Measurements from ENCODE around the gene PGLYRP4.

The PGLYRP4 gene

DNA sequence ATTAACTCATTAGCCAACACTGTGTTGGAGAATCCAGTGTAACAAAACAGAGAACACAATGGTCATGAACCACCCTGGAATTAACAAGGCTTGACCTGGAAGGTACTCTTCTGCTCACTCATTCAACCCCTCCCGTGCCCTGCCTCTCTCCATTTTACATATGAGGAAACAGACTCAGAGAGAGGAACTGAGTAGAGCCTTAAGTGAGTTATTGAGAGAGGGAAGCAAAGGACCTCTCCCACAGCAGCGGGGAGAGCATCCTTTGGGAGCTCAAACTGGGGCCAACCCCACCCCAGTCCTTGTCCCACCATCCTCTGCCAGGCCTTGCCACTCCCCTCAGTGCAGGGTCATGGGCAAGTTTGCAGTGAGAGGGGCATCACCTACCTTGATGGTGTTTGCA lies 25.4 kb upstream of the PGLYRP4 start:
- no peak for DNase-seq

DNA sequence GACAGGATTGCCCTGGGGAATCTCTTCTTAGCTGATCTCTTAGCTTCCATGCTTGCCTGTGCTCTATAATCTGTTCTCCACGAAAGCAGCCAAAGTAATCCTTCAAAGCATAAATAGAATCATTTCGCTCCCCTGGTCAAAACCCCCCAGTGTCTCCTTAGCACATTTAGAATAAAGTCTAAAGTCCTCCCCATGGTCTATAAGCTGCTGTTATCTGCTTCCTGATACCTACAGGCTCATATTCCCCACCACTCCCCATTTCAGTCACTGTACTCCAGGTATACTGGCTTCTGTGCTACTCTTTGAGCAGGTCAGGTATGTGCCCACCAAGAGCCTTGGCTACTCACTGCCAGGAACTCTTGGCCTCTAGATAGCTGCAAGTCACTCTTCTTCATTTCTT lies 23.9 kb upstream of the PGLYRP4 start:
- DNase-seq: no peak

DNA sequence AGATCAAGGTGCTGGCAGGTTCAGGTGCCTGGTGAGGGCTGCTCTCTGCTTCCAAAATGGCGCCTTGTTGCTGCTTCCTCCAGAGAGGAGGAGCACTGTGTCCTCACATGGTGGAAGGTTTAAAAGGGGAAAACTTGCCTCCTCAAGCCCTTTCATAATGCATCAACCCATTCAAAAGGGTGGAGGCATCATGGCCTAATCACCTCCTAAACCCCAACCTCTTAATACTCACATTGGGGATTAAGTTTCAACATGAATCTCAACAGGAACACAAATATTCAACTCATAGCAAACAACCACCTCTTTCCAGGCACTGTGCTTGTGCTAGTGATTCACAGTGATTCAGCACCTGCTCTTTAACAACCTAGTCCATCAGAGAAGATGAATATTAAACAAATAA lies 22.6 kb upstream of the PGLYRP4 start:
- no peak for DNase-seq

DNA sequence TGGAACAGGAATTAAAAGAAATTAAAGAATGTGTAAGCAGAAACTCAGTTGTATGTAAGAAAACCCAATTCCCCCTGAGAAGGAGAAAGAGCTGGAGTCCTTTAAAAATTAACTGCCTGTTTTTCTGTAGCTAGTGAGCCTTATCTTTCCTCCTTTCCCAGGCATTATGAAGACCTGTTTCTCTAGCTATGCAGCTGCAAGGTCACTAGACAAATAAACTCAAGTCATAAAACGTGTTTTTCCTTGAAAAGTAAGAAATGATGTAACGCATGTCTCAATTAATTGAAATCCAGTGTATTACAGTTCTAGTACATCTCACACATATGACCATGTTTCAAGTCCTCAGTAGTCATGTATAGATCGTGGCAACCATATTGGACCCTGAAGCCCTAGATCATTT lies 21.5 kb upstream of the PGLYRP4 start:
- DNase-seq: no peak

DNA sequence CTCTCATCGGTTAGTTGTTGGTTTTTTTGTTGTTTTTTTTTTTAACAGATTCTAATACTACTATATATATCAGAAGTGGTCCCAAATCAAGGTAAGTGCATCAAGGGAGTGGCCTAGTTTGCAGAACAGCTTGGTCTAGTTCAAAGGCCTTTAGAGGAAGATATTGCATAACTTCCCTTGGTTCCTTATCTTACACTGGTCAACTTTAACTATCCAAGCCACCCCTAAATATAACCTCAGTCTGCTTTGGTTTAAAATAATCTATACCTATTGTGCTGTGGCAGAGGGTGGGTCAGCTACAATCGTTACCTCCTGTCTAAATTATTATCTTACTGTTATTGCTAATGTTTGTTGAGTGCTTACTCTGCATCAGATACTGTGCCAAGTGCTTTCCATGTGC lies 19.9 kb upstream of the PGLYRP4 start:
- DNase-seq: no peak

DNA sequence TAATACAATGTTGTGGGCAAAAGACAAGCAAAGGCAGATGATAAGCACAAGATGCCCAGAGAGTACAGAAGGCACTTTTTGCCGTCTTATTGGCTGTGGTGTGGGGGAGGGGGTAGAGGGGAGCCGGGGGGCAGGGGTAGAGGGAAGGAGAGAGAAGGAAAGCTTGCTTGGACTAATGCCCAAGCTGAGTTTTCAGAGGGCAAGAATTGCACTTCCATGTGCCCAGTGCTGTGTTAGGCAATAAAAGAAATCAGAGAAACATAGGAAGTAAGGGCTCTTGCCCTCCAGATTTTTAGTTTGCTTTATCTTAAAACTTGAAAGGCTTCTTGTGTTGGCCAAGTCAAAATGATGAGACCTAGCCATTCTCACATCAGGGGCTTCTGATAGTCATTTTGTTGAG lies 18.4 kb upstream of the PGLYRP4 start:
- DNase-seq: no peak

DNA sequence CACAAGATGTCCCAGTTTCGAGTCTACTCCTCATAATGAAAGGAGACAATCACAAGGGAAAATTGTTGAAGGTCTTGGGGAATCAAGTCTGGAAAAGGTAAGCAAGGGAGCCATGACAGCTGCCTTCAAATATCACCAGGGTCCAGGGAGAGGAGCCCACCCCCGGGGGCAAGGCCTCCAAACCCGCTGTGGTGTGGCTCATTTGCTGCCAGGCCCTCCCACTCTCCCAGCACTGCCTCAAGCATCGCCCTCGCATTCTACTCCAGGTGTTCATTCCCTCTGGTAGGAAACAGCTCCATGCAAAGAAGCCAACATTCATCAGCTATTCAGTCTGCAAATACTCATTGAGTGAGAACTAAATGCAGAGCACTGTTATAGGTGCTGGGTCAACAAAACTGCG lies 17.6 kb upstream of the PGLYRP4 start:
- DNase-seq: no peak

DNA sequence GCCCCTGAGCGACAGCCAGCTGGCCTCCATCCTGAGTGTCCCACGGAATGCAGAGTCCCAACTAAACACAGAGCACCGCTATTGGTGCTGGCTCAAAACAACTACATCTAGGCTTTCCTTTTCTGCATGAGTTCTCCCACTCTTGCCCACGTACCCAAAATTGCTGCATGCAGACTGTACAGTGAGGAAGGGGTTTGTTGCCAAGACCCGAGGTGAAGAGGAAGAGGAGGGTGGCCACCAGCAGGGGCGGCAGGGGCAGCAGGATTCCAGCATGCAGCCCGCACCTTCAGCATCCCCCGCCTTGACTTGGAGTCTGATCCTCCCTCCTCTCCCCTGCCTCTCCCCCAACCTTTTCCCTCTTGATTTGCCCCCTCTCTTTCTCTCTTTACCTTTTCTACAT lies 17.1 kb upstream of the PGLYRP4 start:
- DNase-seq: no peak

DNA sequence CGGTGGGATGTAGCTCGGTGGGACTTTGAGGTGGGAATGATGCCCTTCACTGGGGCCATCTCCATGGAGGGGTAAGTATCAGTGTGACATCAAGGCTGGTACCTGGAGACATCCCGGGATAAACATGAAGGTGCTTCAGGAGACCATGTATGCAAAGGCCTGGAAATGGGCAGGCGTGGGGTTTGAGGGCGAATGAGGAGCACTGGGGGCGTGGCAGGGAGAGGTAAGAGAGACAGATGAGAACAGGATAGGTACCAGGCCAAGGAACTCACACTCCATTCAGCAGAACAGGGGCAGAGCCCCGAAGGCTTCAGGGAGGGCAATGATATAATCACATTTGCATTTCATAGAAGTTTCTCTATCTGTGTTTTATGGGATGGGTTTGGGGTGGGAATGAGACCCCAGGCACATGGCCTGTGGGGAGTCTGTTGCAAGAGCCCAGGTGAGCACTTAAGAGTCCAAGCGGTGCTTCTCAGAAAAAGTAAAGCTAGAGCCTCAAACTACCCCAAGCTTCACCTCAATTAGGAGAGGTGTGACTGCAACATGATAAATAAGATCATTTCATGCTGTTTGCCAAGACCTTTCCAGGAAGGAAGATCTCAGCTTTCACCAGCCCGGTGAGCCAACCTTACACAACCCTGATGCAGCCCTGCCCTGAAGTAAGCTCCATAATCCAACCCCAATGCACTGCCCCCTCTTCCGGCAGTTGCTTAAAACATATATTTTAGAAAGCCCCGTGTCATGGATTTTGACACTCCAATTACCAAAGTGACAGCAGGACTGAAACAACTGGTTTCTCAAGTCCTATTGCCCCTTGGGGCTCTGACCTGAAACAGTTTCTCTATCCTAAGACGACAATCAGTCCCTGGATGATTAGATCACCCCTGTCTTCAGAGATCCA lies 16.4 kb upstream of the PGLYRP4 start:
- DNase-seq: no peak

DNA sequence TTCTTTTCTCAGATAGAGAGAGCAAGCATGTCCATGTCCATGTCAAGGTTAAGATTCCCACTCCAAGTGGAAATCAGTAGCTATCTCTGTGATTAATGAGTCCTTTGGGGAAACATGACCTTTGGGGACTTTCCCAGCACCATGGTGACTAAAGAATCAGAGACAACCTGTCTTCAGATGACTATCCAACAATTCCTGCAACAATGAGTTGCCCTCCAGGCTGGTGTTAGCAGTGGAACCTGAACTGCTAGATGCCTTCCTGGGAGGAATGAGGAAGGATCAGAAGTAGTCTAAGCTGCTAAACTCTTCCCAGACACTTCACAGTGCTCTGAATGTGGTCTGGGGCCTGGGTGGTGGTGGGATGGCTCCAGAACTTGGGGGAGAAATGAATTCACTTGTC lies 15.5 kb upstream of the PGLYRP4 start:
- DNase-seq: no peak

DNA sequence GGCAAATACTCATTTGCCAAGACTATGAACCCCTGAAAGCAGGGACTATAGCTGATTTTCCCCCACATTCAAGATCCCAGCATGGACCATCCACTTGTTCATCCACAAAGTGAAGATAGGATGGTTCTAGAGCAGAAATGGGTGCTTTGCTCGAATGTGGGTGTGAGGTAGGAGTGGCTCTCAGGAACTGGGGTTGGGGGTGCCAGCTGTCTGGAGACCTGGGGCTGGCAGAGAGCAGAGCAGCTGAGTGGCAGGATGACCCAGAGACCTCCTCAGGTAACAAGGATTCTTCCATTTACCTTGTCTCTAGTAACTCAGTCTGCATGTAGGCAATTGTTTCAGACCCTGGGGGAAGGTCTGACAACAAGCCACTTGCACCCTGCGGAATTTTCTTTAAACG lies 15.0 kb upstream of the PGLYRP4 start:
- no peak for DNase-seq

DNA sequence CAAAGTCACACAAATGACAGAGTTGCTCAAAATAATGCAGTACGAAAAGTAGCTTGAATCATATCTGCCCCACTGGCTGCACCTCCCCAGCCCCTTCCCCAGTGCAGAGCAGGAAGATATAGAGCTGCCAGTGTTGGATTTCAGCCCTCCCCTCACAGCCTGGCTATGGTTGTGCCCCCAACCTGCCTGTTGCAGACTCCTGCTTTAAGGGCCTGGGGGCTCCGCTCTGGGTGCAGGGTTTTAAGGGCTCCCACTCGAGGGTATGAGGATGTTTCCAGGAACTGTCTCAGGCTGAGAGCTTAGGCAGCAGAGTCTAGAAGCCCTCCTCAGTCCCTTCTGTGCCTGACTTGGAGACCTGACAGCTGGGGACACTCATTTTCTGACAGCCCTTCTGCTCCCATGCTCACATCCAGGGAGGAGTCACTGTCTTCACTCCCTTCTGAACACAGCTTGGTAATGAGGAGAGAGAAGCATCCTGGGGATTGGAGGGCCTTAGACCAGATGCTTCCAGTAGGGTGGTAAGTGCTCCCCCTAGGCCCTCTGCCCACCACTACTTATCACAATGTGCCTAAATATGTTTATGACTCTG lies 13.6 kb upstream of the PGLYRP4 start:
- no peak for DNase-seq

DNA sequence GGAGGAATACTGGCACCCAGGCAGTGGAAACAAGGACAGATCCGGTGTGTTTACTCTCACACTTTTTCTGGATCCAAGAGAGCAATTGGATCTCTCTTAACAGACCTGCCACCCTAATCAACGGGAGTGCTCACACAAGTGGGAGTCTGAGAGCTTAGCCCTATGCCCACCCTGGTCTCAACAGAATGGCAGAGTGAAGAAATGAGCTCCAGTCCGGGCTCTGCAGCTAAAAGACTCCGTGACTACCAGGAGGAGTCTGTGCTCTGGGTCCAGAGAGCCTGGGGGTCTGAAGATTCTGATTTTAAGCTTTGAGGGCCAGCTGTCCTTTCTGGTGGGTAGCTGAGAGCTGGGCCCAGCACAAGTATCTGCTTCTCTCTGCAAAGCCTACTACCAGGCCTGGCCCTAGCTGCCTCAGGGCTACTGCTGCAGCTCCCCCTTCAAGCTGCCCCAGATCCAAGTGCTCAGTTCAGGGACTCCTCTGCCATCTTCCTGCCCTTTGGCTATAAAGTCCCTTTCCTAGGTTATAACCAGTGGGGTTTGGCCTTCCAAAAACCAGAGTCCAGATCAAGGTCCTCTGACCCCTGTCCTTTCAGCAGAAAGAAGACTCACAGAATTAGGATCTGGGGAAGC lies 13.0 kb upstream of the PGLYRP4 start:
- DNase-seq: no peak

DNA sequence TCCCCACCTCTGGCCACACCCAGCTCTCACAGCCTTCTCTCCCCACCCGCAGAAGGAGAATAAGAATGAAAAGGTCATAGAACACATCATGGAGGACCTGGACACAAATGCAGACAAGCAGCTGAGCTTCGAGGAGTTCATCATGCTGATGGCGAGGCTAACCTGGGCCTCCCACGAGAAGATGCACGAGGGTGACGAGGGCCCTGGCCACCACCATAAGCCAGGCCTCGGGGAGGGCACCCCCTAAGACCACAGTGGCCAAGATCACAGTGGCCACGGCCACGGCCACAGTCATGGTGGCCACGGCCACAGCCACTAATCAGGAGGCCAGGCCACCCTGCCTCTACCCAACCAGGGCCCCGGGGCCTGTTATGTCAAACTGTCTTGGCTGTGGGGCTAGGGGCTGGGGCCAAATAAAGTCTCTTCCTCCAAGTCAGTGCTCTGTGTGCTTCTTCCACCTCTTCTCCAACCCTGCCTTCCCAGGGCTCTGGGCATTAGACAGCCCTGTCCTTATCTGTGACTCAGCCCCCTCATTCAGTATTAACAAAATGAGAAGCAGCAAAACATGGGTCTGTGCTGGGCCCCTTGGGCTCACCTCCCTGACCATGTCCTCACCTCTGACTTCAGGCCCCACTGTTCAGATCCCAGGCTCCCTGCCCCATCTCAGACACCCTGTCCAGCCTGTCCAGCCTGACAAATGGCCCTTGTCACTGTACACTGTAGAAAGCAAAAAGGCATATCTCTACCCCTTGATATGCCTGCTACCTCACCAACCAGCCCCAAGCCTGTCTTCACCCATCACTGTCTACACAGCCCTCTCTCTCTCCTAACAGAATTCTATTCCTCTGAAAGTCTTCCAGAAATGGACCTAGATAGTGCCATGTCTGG lies 12.2 kb upstream of the PGLYRP4 start:
- no peak for DNase-seq

DNA sequence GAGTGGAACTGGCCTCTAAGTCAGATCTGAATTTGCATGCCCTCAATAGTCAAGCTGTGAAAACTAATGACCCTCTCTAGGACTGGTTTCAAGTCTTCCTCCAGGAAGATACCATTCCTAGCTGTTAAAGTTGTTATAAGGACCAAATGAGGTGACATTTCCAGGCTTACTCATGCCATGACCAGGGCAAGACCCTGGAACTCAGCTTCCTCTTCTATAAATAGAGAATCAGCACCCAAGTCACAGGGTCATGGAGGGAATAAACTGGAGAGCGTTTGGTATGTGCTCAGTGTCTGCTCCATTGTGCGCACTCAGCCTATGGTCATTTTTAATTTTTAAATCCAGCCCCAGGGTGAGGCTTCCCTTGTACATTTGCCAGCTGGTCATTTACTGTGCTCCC lies 11.5 kb upstream of the PGLYRP4 start:
- no peak for DNase-seq

DNA sequence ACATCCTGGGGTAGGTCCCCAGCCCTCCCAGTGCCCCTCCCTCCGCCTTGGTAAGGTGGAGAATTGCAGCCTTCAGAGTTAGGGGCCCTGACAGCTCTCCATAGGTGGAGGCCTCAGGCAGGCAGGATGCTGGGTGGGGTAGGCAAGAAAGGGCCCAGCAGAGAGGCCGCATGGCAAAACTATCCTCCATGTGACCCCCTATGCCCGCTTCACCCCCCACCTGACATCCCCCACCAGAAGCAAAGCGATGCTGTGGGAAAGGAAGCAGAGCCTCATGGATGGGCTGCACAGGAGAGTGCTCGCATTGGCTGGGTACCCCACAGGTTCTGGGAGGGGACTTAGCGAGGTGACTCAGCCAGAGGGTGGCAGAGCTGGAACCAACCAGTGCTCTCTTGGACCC lies 10.6 kb upstream of the PGLYRP4 start:
- DNase-seq: no peak

DNA sequence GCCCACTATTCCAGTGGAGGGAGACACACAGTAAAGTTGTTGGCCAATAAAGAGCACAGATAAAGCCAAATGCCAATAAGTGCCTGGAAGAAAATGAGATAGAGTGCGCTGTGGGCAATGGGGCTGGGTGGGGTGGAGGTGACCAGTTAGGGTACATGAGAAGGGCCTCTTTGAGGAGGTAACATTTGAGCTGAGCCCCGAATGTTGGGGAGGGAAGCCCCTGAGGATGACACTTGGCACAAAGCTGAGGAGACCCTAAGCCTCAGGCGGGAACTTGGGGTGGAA lies 10.0 kb upstream of the PGLYRP4 start:
- DNase-seq: no peak

DNA sequence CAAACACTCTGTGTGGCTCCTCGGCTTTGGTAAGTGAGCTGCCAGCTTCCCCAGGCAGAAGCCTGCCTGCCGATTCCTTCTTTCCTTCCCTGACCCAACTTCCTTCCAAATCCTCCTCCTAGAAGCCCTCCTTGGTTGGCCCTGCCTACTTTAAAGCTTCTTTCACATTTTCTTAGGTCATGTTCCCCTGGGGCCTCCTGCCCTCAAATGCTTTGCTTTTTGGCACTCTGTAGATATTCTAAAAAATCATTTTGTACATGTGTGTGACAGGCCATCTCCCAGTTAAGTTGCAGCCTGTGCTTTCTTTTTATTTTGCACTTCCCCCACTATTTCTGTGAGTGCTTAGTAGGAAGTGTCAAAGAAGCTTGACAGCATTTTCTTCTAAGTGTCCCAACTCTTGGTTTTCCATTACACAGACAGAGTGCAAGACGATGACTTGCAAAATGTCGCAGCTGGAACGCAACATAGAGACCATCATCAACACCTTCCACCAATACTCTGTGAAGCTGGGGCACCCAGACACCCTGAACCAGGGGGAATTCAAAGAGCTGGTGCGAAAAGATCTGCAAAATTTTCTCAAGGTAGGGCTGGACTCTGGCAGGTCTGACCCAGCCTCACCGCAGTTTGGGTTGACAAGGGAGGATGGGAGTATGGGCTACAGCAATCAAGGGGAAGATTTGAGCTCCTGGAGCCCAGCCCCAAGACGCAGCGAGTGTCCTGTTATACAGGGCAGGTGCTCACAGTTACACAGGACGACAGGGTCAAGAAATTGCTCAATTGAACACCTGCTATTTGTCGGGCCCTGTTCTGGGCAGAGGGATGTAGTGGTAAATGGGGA lies 9.4 kb upstream of the PGLYRP4 start, which contains the start of gene S100A9:
S100A9 (plus strand) TSS at position 2 of the 838 bp plus-strand sequence; CDS start at position 432, 430 bp downstream.
- DNase-seq: no peak

DNA sequence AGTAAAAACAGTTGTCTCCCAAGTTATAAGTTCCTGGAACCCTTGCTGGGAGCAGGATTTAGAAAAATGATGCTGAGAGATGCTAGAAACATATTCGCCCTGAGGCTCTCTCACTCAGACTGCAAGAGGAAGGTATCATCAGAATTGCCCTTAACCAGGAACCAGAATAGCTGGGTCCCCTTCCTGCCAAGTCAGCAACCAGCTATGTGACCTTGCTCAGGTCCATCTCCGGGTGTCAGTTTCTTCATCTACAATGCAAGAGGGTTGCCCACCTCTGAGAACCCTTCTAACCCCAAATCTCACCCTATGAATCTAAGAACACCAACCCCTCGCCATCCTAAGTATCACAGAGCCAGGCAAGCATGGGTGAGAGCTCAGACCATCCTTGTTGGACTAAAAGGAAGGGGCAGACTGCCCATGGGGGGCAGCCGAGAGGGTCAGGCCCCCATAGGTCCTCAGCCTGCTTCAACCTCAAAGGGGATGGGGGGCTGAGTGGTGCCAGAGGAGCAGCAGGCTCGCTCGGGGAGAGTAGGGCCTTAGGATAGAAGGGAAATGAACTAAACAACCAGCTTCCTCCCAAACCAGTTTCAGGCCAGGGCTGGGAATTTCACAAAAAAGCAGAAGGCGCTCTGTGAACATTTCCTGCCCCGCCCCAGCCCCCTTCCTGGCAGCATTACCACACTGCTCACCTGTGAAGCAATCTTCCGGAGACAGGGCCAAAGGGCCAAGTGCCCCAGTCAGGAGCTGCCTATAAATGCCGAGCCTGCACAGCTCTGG lies 8.6 kb upstream of the PGLYRP4 start:
- DNase-seq: no peak

DNA sequence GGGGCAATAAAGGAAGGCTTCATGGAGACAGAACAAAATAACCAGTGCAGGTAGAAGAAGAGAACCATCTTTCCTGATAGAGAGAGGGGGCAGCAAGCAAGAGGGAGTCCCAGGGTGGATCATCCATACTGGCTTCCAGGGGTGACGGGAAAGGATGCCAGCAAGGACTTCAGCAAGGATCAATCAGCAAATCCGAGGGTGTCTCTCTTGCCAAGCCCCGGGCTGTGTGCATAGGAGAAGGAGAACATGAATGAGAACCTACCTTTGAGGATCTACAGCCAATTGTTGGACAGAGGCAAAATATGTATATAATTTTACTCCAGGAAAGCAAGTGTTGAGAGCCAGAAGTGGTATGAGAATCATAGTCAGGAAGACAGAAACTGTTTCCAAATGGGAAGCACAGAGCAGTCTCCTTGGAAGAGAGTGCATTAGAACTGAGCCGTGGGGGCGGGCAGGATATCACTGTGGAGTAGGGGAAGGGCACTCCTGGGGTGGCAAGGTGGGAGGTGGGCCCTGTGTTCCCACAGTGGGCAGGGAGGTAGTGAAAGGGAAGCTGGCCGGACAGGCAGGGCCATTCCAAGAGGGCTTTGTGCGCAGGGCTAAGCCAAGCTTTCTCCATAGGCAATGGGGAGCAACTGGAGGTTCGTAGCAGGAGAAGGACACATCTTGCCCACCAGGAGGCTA lies 7.9 kb upstream of the PGLYRP4 start:
- DNase-seq: no peak

Measured in cortex of kidney (tissue), 1 donor.